KMS-11 (cell line): ENCODE data around the gene MAN2B1.
"Not testable (repeated sequence)": the region's sequence is repeated elsewhere in the genome, so short reads cannot be mapped to it uniquely, and the experiment has no call there.

Source experiments
- H2AFZ ChIP-seq: fragments of 200-600 bp; sonication (generic); 2 replicates; pipeline ENCODE4 v1.6.1; 2016; ENCODE audit warnings: antibody characterized with exemption, mixed run types, low read depth
- H3K27ac ChIP-seq: fragments of 200-600 bp; sonication (generic); 2 replicates; pipeline ENCODE4 v1.6.1; 2016; ENCODE audit warnings: mild to moderate bottlenecking, mixed run types
- H3K27me3 ChIP-seq: fragments of 200-600 bp; sonication (generic); 2 replicates; pipeline ENCODE4 v1.6.1; 2017; ENCODE audit warnings: mild to moderate bottlenecking, low read depth, mixed run types, moderate library complexity; ENCODE audit not compliant: insufficient read depth
- H3K36me3 ChIP-seq: fragments of 200-600 bp; sonication (generic); 2 replicates; pipeline ENCODE4 v1.6.1; 2017; ENCODE audit warnings: mild to moderate bottlenecking, mixed run types; ENCODE audit not compliant: insufficient read depth
- H3K4me1 ChIP-seq: fragments of 200-600 bp; sonication (generic); 2 replicates; pipeline ENCODE4 v1.6.1; 2016; ENCODE audit warnings: mild to moderate bottlenecking, low read depth, mixed run types; ENCODE audit not compliant: poor library complexity, severe bottlenecking
- H3K4me2 ChIP-seq: fragments of 200-600 bp; sonication (generic); 2 replicates; pipeline ENCODE4 v1.7.0; 2016; ENCODE audit warnings: mild to moderate bottlenecking, mixed run types
- H3K4me3 ChIP-seq: fragments of 200-600 bp; sonication (generic); IDR thresholded peaks from 2 replicates; pipeline ENCODE4 v1.6.1; 2017; ENCODE audit warnings: low read depth, low read length, mixed read lengths; ENCODE audit not compliant: insufficient read depth
- H3K79me2 ChIP-seq: fragments of 200-600 bp; sonication (generic); 2 replicates; pipeline ENCODE4 v1.6.1; 2016; ENCODE audit warnings: low read depth, mixed run types; ENCODE audit not compliant: insufficient read depth
- H3K9ac ChIP-seq: fragments of 200-600 bp; sonication (generic); 2 replicates; pipeline ENCODE4 v1.6.1; 2016; ENCODE audit warnings: mild to moderate bottlenecking, mixed run types
- H4K20me1 ChIP-seq: fragments of 200-600 bp; sonication (generic); 2 replicates; pipeline ENCODE4 v1.6.1; 2016; ENCODE audit warnings: mild to moderate bottlenecking, mixed run types; ENCODE audit not compliant: insufficient read depth
- TF ChIP-seq, protein P1 (sequence below): fragments of 200-600 bp; sonication (generic); conservative IDR thresholded peaks from 2 replicates; pipeline ENCODE4 v1.6.1; 2017; ENCODE audit warnings: low read depth, mild to moderate bottlenecking, antibody characterized with exemption, low read length, moderate library complexity, mixed read lengths

The MAN2B1 gene

DNA sequence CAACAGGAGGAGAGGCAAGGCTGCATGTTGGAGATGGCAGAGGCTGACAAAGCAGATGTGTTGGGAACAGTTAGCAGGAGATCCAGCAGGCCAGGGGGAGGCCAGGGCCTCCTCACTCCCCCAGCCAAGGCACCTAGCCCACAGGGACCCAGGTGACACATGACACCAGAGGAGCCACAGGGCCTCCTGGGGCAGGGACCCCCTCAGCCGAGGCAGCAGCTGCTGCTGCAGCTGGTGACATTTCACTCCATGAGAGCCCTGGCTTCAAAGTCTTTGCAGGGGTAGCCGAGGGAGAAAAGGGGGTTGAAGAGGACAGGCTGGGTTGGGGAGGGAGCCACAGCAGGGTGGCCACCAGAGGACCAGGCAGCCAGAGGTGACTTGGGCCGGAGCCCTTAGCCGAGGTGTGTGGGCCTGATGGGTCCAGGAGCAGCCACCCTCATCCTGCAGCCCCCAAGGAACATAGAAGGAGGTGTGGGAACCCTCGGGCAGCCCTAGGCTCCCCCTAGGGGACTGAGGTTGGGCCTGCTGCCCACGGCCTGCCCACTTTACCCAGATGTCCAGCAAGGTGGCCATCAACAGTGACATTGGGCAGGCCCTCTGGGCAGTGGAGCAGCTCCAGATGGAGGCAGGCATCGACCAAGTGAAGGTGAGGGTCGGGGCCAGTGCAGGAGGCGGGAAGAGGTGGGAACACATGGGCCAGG lies 21.1 kb upstream of the MAN2B1 start, which contains the start of gene GNG14:
Gene GNG14, plus strand, starts transcription at position 503 of the 701 bp plus-strand sequence. Its CDS starts 51 bp downstream, at position 554.
- H3K4me1 ChIP-seq = no peaks in the 10 kb centered on the region
- no peak within 1 kb of the TSS for H3K9ac ChIP-seq
- no peaks in the 10 kb centered on the region for H4K20me1 ChIP-seq
- H3K27ac ChIP-seq = no peak within 1 kb of the TSS
- H3K79me2 ChIP-seq = no peaks in the 10 kb centered on the region
- no peak within 1 kb of the TSS for H3K4me3 ChIP-seq
- no peaks in the 10 kb centered on the region for H3K27me3 ChIP-seq
- H3K4me2 ChIP-seq = no peak within 1 kb of the TSS
- H3K36me3 ChIP-seq = no peaks in the 10 kb centered on the region
- no peak within 1 kb of the TSS for H2AFZ ChIP-seq
- TF ChIP-seq, protein P1, sequence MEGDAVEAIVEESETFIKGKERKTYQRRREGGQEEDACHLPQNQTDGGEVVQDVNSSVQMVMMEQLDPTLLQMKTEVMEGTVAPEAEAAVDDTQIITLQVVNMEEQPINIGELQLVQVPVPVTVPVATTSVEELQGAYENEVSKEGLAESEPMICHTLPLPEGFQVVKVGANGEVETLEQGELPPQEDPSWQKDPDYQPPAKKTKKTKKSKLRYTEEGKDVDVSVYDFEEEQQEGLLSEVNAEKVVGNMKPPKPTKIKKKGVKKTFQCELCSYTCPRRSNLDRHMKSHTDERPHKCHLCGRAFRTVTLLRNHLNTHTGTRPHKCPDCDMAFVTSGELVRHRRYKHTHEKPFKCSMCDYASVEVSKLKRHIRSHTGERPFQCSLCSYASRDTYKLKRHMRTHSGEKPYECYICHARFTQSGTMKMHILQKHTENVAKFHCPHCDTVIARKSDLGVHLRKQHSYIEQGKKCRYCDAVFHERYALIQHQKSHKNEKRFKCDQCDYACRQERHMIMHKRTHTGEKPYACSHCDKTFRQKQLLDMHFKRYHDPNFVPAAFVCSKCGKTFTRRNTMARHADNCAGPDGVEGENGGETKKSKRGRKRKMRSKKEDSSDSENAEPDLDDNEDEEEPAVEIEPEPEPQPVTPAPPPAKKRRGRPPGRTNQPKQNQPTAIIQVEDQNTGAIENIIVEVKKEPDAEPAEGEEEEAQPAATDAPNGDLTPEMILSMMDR = no peak

DNA sequence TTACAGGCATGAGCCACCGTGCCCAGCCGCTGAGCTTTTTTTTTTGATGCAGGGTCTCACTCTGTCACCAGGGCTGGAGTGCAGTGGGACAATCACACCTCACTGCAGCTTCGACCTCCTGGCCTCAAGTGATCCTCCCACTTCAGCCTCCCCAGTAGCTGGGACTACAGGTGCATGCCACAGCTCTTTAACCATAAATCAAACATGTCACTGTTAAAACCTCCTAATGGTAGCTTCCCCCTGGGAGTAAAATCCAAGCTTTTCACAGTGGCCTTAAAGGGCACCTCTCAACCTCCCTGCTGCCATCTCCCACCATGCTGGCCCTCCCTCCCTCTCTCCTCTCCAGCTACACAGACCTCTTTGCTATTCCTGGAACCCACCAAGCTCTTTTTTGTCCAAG lies 19.3 kb upstream of the MAN2B1 start:
- Histone ChIP-seq H3K27me3 (no peaks in the 10 kb centered on the region), H3K36me3 (no peaks in the 10 kb centered on the region), H3K79me2 (no peaks in the 10 kb centered on the region), H3K4me2 (no peak overlapping the region), H3K4me3 (no peak overlapping the region), H3K4me1 (peaks cover 4% of the 10 kb centered on the region), H3K27ac (no peak overlapping the region), H4K20me1 (no peaks in the 10 kb centered on the region), H2AFZ (no peak overlapping the region), H3K9ac (no peak overlapping the region)
- TF ChIP-seq, protein P1 = no peak

DNA sequence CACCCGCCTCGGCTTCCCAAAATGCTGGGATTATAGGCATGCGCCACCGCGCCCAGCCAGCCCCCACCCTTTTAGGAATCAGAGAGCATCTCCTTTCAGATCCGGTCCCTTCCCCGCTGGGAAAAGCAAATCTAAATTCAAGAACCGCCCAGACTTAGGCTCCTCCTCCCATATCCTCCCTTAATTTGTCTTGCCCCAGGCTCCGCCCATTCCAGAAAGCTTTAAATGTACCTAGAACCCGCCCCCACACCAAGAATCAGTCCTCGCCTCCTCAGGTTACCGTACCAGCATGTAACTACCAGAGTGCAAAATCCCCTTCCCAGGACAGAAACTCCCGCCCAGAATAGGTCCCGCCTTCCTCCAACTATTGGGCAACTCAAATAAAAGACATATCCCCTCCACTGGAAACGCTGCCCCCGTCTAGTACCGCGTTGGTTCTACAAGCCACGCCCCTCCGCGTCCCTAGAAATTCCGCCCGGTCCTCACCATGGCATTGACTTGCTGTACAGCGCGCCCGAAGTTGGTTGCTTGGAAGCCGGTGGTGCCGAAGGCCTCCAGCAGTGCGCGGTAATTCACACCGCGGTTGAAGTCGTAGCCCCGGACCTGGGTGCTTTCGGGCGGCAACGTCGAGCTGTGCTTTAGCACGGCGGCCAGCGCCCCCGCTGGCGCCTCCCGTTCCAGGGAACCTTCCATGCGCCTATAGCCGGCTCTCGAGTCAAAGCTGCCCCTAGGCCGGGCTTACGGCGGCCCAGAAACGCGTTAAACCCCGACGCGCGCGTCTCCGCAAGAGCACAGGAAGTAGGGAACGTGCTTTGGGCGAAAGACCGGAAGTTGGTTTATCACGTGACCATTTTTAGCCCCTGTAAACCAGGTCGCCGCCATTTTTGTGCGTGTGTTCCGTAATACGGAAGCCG lies 14.8 kb upstream of the MAN2B1 start, which contains the start of gene DHPS:
Gene DHPS, minus strand, starts transcription at position 807 of the 914 bp plus-strand sequence. Its CDS starts 114 bp downstream, at position 693.
- Histone ChIP-seq H3K27me3 (no peaks in the 10 kb centered on the region), H3K79me2 (peaks cover 12% of the 10 kb centered on the region), H3K36me3 (no peaks in the 10 kb centered on the region), H3K27ac (peak within 1 kb of the TSS; percentile 99), H3K4me3 (peak within 1 kb of the TSS; percentile 52), H3K4me2 (peak within 1 kb of the TSS; percentile 59), H3K4me1 (peaks cover 9% of the 10 kb centered on the region), H4K20me1 (no peaks in the 10 kb centered on the region), H2AFZ (peak within 1 kb of the TSS; percentile 86), H3K9ac (peak within 1 kb of the TSS; percentile 94)
- TF ChIP-seq, protein P1 = no peak

DNA sequence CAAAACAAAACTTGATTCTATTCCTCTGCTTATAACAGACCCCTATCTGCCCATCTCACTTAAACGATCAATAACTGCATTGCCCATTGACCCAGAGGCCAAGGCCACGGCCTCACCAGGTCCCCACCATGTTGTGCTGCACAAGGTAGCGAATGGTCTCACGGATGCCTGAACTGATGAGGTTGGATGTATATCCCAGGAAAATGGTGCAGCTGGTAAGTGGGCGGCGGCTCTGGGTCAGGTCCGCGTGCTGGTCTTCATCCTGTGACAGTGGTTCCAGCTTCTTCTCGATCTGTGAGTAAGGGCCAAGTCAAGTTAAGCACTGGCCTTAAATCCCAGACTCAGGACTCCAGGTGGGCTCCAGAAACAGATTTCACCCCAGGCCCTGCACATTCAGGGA lies 13.5 kb upstream of the MAN2B1 start:
- Histone ChIP-seq H3K27me3 (no peaks in the 10 kb centered on the region), H3K4me3 (no peak overlapping the region), H3K27ac (no peak overlapping the region), H3K36me3 (no peaks in the 10 kb centered on the region), H3K9ac (no peak overlapping the region), H4K20me1 (no peaks in the 10 kb centered on the region), H3K79me2 (peaks cover 12% of the 10 kb centered on the region), H3K4me1 (peaks cover 9% of the 10 kb centered on the region), H2AFZ (no peak overlapping the region), H3K4me2 (peak overlapping the region; percentile 59; the same call in 1 of the 2 replicates)
- TF ChIP-seq, protein P1 = no peak

DNA sequence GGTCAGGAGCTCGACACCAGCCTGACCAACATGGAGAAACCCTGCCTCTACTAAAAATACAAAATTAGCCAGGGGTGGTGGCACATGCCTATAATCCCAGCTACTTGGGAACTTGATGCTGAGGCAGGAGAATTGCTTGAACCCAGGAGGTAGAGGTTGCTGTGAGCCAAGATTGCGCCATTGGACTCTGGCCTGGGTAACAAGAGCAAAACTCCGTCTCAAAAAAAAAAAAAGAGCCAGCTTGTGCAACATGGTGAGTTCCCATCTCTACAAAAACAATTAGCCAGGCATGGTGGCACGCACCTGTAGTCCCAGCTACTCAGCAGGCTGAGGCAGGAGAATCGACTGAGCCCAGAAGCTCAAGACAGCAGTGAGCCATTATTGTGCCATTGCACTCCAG lies 11.5 kb upstream of the MAN2B1 start:
- not testable (repeated sequence) for H3K4me2 ChIP-seq, H2AFZ ChIP-seq, H3K27me3 ChIP-seq, H3K4me1 ChIP-seq, H3K9ac ChIP-seq, H4K20me1 ChIP-seq, H3K36me3 ChIP-seq, H3K4me3 ChIP-seq, H3K27ac ChIP-seq
- peaks cover 12% of the 10 kb centered on the region for H3K79me2 ChIP-seq
